Gastrocnemius medialis (tissue), 4 donors: ENCODE measurements around the gene SEL1L2. TPM values are rescaled to one million over a fixed set of nuclear protein-coding genes. Genes with fewer than 3 reads are reported as not detected.

Source experiments
- ATAC-seq, 2 donors: fragments of 150-250 bp; one replicate each; pipeline ENCODE4 v1.9.1; 2016
- DNase-seq, 2 donors: peaks; one replicate each; pipeline ENCODE4 v3.0.0-alpha.2; 2019
- H3K27ac ChIP-seq, 4 donors: fragments of 200-600 bp; sonication (generic); 1 replicate in 1 of 4; 2 replicates in 3 of 4; pipeline ENCODE4 v1.5.1; 2016 to 2018; ENCODE audit warnings: mild to moderate bottlenecking in 2 of 4, moderate library complexity in 1 of 4
- H3K27me3 ChIP-seq, 3 donors: fragments of 200-600 bp; sonication (generic) in 2 of 3; 1 replicate in 1 of 3; 2 replicates in 2 of 3; pipeline versions ENCODE4 v1.5.1 to v1.6.0; 2016 to 2019; ENCODE audit warnings: mild to moderate bottlenecking in 1 of 3, moderate library complexity in 1 of 3
- H3K36me3 ChIP-seq, 2 donors: fragments of 200-600 bp; sonication (generic) in 1 of 2; one replicate each; pipeline ENCODE4 v1.5.1; 2017 to 2018
- H3K4me1 ChIP-seq, 2 donors: fragments of 200-600 bp; sonication (generic) in 1 of 2; one replicate each; pipeline ENCODE4 v1.5.1; 2016 to 2017; ENCODE audit warnings: mild to moderate bottlenecking in 2 of 2
- H3K4me3 ChIP-seq, 4 donors: fragments of 200-600 bp; sonication (generic) in 3 of 4; 1 replicate in 1 of 4; 2 replicates in 3 of 4; pipeline ENCODE4 v1.5.1; 2016 to 2019; ENCODE audit warnings: mild to moderate bottlenecking in 2 of 4
- H3K9me3 ChIP-seq, 3 donors: fragments of 200-600 bp; sonication (generic) in 2 of 3; 1 replicate in 1 of 3; 2 replicates in 2 of 3; pipeline ENCODE4 v1.5.1; 2016 to 2019
- POLR2A ChIP-seq, 2 donors: fragments of 450-650 bp; IDR thresholded peaks; one replicate each; pipeline ENCODE4 v1.6.1; 2017; ENCODE audit warnings: antibody characterized with exemption in 2 of 2, mild to moderate bottlenecking in 2 of 2, moderate library complexity in 2 of 2
- in situ Hi-C, 4 donors: fragments of 200-750 bp; cut with MboI; loops; one replicate each; pipeline versions ENCODE4 v1.15.0 to v1.8.0; 2017; ENCODE audit warnings: low sequenced_read_pairs in 4 of 4
- intact Hi-C: fragments of 100-400 bp; cut with DNase I; formaldehyde crosslinking; loops from one replicate; pipeline ENCODE4 v1.15.1; 2023; ENCODE audit warnings: low total_unique reads
- total RNA-seq, 4 donors: library from RNA; depleted of rRNA; stranded (reverse); fragments of >200 nt; gene quantifications; one replicate each; pipeline versions ENCODE4 v1.1.0 to v1.2.3, GENCODE V29; 2016
- TF ChIP-seq, protein P1 (sequence below), 5 experiments: fragments of 450-650 bp in 3 of 5; fragments of 200-600 bp in 2 of 5; sonication (generic) in 2 of 5; IDR thresholded peaks in 4 of 5; conservative IDR thresholded peaks in 1 of 5; 1 replicate in 4 of 5; 2 replicates in 1 of 5; pipeline ENCODE4 v1.5.1; 2016 to 2019; ENCODE audit warnings: antibody characterized with exemption in 5 of 5, mild to moderate bottlenecking in 3 of 5, moderate library complexity in 3 of 5

SEL1L2 gene
- total RNA-seq, 4 donors from 2014 or later, result 0.71 TPM; not detected in 3

- no peaks in the 10 kb centered on the region for H3K9me3 ChIP-seq
- ATAC-seq, result no peak
- H3K4me3 ChIP-seq, result no peak overlapping the region
- DNase-seq, result no peak
- intact Hi-C loops, result no loop called here
- in situ Hi-C loops, result no loop called here
- H3K36me3 ChIP-seq, result peaks cover 2 to 66% of the 10 kb centered on the region in 2 donors
- H3K27ac ChIP-seq, result peak overlapping the region in 1 of 4 donors; percentile 30
- peaks cover 0 to 4% of the 10 kb centered on the region in 2 donors for H3K4me1 ChIP-seq
- H3K27me3 ChIP-seq, result no peaks in the 10 kb centered on the region
- TF ChIP-seq, protein P1, sequence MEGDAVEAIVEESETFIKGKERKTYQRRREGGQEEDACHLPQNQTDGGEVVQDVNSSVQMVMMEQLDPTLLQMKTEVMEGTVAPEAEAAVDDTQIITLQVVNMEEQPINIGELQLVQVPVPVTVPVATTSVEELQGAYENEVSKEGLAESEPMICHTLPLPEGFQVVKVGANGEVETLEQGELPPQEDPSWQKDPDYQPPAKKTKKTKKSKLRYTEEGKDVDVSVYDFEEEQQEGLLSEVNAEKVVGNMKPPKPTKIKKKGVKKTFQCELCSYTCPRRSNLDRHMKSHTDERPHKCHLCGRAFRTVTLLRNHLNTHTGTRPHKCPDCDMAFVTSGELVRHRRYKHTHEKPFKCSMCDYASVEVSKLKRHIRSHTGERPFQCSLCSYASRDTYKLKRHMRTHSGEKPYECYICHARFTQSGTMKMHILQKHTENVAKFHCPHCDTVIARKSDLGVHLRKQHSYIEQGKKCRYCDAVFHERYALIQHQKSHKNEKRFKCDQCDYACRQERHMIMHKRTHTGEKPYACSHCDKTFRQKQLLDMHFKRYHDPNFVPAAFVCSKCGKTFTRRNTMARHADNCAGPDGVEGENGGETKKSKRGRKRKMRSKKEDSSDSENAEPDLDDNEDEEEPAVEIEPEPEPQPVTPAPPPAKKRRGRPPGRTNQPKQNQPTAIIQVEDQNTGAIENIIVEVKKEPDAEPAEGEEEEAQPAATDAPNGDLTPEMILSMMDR (IDR thresholded peaks at IDR 0.05 in 4 of 5, conservative IDR thresholded peaks at IDR 0.05 in 1 of 5), result no peak
- TF ChIP-seq POLR2A (IDR thresholded peaks at IDR 0.05), result no peak
Measured at GRCh38 chr20:13814672-13815071, 175.7 kb downstream of the SEL1L2 start.

DNA sequence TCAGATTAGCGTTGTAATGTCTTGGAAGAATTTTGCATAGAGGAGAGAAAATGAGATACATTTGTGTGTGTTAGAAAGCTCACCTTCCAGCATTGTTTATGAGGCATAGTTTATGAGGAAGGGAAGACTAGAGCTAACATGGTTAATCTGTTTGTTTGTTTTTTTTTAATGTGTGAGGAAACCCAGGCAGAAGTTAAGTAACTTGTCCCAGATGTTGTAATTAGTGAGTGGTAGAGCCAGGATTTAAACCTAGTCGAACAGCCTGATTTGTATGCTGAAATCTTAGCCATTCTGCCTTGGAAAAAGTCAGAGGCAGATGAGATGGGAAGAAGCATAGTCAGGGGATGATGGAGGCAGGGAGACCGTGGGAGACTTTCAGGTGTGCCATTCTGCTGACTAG, 176.5 kb downstream of the SEL1L2 start:
- no peaks in the 10 kb centered on the region for H3K9me3 ChIP-seq
- in situ Hi-C loops (no loop called here), intact Hi-C loops (no loop called here)
- no peak for TF ChIP-seq POLR2A (IDR thresholded peaks at IDR 0.05)
- TF ChIP-seq, protein P1 (IDR thresholded peaks at IDR 0.05 in 4 of 5, conservative IDR thresholded peaks at IDR 0.05 in 1 of 5), result no peak
- DNase-seq (no peak), ATAC-seq (peak; percentile 34 to 42)
- H3K27me3 ChIP-seq, result no peaks in the 10 kb centered on the region
- no peak overlapping the region for H3K4me3 ChIP-seq
- H3K4me1 ChIP-seq, result peaks cover 0 to 4% of the 10 kb centered on the region in 2 donors
- peak overlapping the region in 1 of 4 donors; percentile 6 for H3K27ac ChIP-seq
- peaks cover 2 to 74% of the 10 kb centered on the region in 2 donors for H3K36me3 ChIP-seq

GRCh38 chr20:13810446-13810845, 180.0 kb downstream of the SEL1L2 start:
- Histone ChIP-seq H3K9me3 (no peaks in the 10 kb centered on the region), H3K27me3 (no peaks in the 10 kb centered on the region), H3K36me3 (peaks cover 0 to 55% of the 10 kb centered on the region in 2 donors), H3K27ac (no peak overlapping the region), H3K4me1 (peaks cover 0 to 4% of the 10 kb centered on the region in 2 donors), H3K4me3 (no peak overlapping the region)
- TF ChIP-seq, protein P1 (IDR thresholded peaks at IDR 0.05 in 4 of 5, conservative IDR thresholded peaks at IDR 0.05 in 1 of 5), result no peak
- no peak for TF ChIP-seq POLR2A (IDR thresholded peaks at IDR 0.05)
- in situ Hi-C loops (no loop called here), intact Hi-C loops (no loop called here)
- no peak for DNase-seq
- no peak for ATAC-seq

GRCh38 chr20:13809855-13810254, 180.6 kb downstream of the SEL1L2 start:
- peaks cover 0 to 56% of the 10 kb centered on the region in 2 donors for H3K36me3 ChIP-seq
- intact Hi-C loops, result no loop called here
- H3K27ac ChIP-seq, result peak overlapping the region in 1 of 4 donors; percentile 19
- H3K4me1 ChIP-seq, result peaks cover 0 to 4% of the 10 kb centered on the region in 2 donors
- ATAC-seq, result no peak
- H3K27me3 ChIP-seq, result no peaks in the 10 kb centered on the region
- H3K4me3 ChIP-seq, result no peak overlapping the region
- no peak for TF ChIP-seq POLR2A (IDR thresholded peaks at IDR 0.05)
- TF ChIP-seq, protein P1 (IDR thresholded peaks at IDR 0.05 in 4 of 5, conservative IDR thresholded peaks at IDR 0.05 in 1 of 5), result no peak
- DNase-seq, result no peak
- in situ Hi-C loops, result no loop called here
- no peaks in the 10 kb centered on the region for H3K9me3 ChIP-seq

GRCh38 chr20:13809373-13809772, 181.0 kb downstream of the SEL1L2 start:
- H3K4me1 ChIP-seq, result peaks cover 0 to 4% of the 10 kb centered on the region in 2 donors
- ATAC-seq (no peak), DNase-seq (no peak)
- peak overlapping the region in 1 of 4 donors; percentile 19 for H3K27ac ChIP-seq
- no peaks in the 10 kb centered on the region for H3K27me3 ChIP-seq
- peaks cover 0 to 59% of the 10 kb centered on the region in 2 donors for H3K36me3 ChIP-seq
- H3K9me3 ChIP-seq, result no peaks in the 10 kb centered on the region
- intact Hi-C loops (no loop called here), in situ Hi-C loops (no loop called here)
- TF ChIP-seq POLR2A (IDR thresholded peaks at IDR 0.05), result no peak
- TF ChIP-seq, protein P1 (IDR thresholded peaks at IDR 0.05 in 4 of 5, conservative IDR thresholded peaks at IDR 0.05 in 1 of 5), result no peak
- H3K4me3 ChIP-seq, result no peak overlapping the region
